BJ (cell line): Measurements from ENCODE around the gene NPB. TPM values are rescaled to one million over a fixed set of nuclear protein-coding genes. Genes with fewer than 3 reads are reported as not detected.

Source experiments
- CTCF ChIA-PET: fragments of 350-600 bp; formaldehyde crosslinking; extraction: SDS; loops from one replicate; lab custom pipeline; 2021; ENCODE audit warnings: antibody characterized with exemption, inconsistent platforms; lab: Yijun Ruan, JAX
- POLR2A ChIA-PET: fragments of 300-600 bp; sonication (Branson Sonifier 250); formaldehyde crosslinking; extraction: SDS; loops from one replicate; lab custom pipeline; 2021; ENCODE audit warnings: antibody characterized with exemption; lab: Charles Lee
- DNase-seq: peaks from one replicate; pipeline ENCODE4 v3.0.0-alpha.2; 2011; ENCODE audit warnings: low read depth
- H3K27me3 ChIP-seq: 2 replicates; pipeline ENCODE4 v1.6.0; 2011; ENCODE audit warnings: low read length; ENCODE audit not compliant: control insufficient read depth, insufficient read depth
- H3K36me3 ChIP-seq: 2 replicates; pipeline ENCODE4 v1.5.1; 2011; ENCODE audit warnings: low read length; ENCODE audit not compliant: control insufficient read depth, insufficient read depth
- H3K4me3 ChIP-seq: 2 replicates; pipeline ENCODE4 v1.5.1; 2011; ENCODE audit warnings: low read depth, mild to moderate bottlenecking, control low read depth, low read length
- polyA plus RNA-seq: library from polyadenylated mRNA; depleted of rRNA; stranded (reverse); fragments of >200 nt; gene quantifications from 2 replicates; pipeline ENCODE4 v1.2.3, GENCODE V29; 2011
- TF ChIP-seq, protein P1 (sequence below): IDR thresholded peaks from 2 replicates; pipeline ENCODE4 v1.5.1; 2011; ENCODE audit warnings: low read depth, mild to moderate bottlenecking, control low read depth, inconsistent platforms, low read length, moderate library complexity; ENCODE audit not compliant: insufficient read depth

Gene NPB
- polyA plus RNA-seq, 1 experiment = 0.38 TPM

DNA sequence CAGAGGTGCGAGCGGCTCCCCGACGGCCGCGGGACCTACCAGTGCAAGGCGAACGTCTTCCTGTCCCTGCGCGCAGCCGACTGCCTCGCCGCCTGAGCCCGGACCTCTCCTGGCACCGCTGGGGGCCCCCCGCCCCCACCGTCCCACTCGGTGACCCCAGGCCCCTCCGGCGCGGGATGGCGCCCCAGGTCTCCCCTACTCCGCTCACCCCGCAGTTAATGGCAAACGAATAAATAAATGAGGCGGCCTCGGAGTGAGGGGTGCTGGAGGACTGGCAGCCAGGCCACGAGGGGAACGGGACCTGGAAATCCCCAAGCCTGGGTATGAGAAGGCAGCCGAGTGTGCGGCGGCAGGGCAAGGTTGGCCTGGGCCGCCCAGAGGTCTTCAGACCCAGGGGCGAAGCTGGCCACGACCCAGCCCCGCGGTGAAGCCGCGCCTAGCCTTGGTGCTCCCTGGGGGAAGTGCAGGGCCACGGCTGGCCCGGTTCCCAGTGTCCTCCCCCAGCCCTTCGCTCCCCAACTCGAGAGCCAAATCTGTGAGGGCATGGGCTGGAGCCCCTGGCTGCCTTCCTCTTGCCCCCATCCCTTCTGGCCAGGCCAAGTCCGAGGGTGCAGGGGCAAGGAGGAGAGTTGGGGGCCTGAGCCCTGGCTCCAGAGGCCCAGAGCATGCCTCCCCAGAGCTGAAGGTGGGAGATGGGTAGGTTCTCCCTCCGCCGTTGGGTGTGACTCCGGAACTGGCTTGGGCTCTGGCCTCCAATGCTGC is 796 bp downstream of the NPB start:
- TF ChIP-seq, protein P1, sequence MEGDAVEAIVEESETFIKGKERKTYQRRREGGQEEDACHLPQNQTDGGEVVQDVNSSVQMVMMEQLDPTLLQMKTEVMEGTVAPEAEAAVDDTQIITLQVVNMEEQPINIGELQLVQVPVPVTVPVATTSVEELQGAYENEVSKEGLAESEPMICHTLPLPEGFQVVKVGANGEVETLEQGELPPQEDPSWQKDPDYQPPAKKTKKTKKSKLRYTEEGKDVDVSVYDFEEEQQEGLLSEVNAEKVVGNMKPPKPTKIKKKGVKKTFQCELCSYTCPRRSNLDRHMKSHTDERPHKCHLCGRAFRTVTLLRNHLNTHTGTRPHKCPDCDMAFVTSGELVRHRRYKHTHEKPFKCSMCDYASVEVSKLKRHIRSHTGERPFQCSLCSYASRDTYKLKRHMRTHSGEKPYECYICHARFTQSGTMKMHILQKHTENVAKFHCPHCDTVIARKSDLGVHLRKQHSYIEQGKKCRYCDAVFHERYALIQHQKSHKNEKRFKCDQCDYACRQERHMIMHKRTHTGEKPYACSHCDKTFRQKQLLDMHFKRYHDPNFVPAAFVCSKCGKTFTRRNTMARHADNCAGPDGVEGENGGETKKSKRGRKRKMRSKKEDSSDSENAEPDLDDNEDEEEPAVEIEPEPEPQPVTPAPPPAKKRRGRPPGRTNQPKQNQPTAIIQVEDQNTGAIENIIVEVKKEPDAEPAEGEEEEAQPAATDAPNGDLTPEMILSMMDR = no peak
- H3K4me3 ChIP-seq = peak overlapping the region; percentile 27
- DNase-seq = no peak
- no peaks in the 10 kb centered on the region for H3K27me3 ChIP-seq
- POLR2A ChIA-PET = interaction anchor here (0.6 kb wide), 1 partner anchor 40 kb away, joined by 3 read pairs; no protein-coding TSS in a partner anchor
- CTCF ChIA-PET = no interaction called here
- peaks cover 20% of the 10 kb centered on the region for H3K36me3 ChIP-seq

- no peak for DNase-seq
These were observed 1.4 kb downstream of the NPB start for GRCh38 chr17:81903415-81903831.

DNA sequence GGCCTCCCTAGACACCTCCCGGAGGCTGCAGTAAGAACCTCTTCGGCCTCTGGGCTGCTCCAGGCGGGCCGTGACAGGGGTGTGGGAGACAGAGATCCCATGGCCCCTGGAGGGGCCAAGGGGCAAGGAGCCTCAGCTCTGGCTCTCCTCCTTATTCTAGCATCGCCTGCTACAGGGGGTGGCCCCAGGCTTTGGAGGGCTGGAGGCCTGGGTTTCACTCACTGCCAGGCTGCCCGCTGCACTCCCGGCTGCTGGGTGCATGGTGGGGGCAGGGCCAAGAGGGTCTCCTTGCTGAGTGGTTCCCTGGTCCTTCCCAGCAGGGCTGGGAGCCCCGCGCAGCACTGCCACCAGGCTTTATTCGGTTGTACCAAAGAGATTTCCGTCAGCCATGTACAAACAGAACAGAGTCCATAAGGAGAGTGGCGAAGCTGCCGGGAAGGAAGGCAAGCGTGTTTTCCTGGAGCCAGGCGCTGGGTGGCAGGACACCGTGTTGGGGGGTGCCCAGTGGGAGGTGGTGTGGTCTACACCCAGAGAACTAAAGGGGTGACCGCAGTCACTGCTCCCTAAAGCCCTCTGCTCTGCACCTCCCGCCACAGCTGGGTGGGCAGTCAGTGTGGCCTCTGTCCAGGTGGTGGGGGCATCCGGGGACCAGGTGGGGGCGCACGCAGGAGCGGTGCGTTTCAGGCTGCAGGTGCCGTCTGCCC is 2.0 kb downstream of the NPB start:
- Histone ChIP-seq H3K4me3 (no peak overlapping the region), H3K36me3 (peaks cover 19% of the 10 kb centered on the region), H3K27me3 (no peaks in the 10 kb centered on the region)
- TF ChIP-seq, protein P1 = no peak
- no peak for DNase-seq
- ChIA-PET POLR2A (no interaction called here), CTCF (no interaction called here)

More at GRCh38 chr17:81903415-81903831, 1.4 kb downstream of the NPB start:
- TF ChIP-seq, protein P1 = no peak
- Histone ChIP-seq H3K36me3 (peaks cover 21% of the 10 kb centered on the region), H3K27me3 (no peaks in the 10 kb centered on the region), H3K4me3 (no peak overlapping the region)
- ChIA-PET POLR2A (interaction anchor here (0.6 kb wide), 1 partner anchor 41 kb away, joined by 3 read pairs; no protein-coding TSS in a partner anchor), CTCF (no interaction called here)

GRCh38 chr17:81904600-81905423 is 2.8 kb downstream of the NPB start:
- TF ChIP-seq, protein P1 = no peak
- Histone ChIP-seq H3K27me3 (no peaks in the 10 kb centered on the region), H3K4me3 (no peak overlapping the region), H3K36me3 (peaks cover 16% of the 10 kb centered on the region)
- no peak for DNase-seq
- POLR2A ChIA-PET = no interaction called here
- CTCF ChIA-PET = no interaction called here
